C4-2B (cell line): ENCODE data around the gene FAXC.

Experiments
- ZFX ChIP-seq: fragments of 450-650 bp; IDR thresholded peaks from 2 replicates; pipeline ENCODE4 v1.6.1; 2017
- TF ChIP-seq, protein P1 (sequence below): fragments of 450-650 bp; conservative IDR thresholded peaks from 2 replicates; pipeline ENCODE4 v1.5.1; 2017; ENCODE audit warnings: mild to moderate bottlenecking

GRCh38 chr6:99390896-99391295 is 41.4 kb upstream of the FAXC start:
- TF ChIP-seq, protein P1, sequence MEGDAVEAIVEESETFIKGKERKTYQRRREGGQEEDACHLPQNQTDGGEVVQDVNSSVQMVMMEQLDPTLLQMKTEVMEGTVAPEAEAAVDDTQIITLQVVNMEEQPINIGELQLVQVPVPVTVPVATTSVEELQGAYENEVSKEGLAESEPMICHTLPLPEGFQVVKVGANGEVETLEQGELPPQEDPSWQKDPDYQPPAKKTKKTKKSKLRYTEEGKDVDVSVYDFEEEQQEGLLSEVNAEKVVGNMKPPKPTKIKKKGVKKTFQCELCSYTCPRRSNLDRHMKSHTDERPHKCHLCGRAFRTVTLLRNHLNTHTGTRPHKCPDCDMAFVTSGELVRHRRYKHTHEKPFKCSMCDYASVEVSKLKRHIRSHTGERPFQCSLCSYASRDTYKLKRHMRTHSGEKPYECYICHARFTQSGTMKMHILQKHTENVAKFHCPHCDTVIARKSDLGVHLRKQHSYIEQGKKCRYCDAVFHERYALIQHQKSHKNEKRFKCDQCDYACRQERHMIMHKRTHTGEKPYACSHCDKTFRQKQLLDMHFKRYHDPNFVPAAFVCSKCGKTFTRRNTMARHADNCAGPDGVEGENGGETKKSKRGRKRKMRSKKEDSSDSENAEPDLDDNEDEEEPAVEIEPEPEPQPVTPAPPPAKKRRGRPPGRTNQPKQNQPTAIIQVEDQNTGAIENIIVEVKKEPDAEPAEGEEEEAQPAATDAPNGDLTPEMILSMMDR: no peak
- TF ChIP-seq ZFX: no peak
